Measurements from ENCODE around the gene ETV6. TPM values are rescaled to one million over a fixed set of nuclear protein-coding genes. Genes with fewer than 3 reads are reported as not detected.

The ETV6 gene
- total and polyA plus RNA-seq, 12 donors: 2.7 to 33.5 (median 15.2) TPM

DNA sequence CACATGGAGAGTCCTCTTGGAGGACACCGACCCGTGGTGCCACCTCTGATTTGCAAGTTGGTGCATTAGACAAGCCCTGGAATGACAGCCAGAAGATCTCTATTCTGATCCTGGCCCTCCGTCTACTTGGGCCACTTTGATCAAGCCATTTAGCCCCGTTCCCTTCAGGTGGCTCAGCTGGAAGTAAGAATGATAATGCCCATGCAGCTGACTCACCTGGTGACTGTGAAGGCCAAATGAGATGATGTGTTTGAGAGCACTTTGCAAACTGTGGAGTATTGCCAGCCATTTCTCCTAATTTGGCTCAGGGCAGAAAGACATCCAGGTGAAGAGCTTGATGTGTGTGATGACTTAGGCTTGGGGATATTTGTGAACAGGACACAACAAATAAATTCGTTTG, 165.9 kb downstream of the ETV6 start:
- WGBS, 2 donors: 77 to 78% methylated on average over 5 of the region's 5 CpGs
- TF ChIP-seq, protein P1, sequence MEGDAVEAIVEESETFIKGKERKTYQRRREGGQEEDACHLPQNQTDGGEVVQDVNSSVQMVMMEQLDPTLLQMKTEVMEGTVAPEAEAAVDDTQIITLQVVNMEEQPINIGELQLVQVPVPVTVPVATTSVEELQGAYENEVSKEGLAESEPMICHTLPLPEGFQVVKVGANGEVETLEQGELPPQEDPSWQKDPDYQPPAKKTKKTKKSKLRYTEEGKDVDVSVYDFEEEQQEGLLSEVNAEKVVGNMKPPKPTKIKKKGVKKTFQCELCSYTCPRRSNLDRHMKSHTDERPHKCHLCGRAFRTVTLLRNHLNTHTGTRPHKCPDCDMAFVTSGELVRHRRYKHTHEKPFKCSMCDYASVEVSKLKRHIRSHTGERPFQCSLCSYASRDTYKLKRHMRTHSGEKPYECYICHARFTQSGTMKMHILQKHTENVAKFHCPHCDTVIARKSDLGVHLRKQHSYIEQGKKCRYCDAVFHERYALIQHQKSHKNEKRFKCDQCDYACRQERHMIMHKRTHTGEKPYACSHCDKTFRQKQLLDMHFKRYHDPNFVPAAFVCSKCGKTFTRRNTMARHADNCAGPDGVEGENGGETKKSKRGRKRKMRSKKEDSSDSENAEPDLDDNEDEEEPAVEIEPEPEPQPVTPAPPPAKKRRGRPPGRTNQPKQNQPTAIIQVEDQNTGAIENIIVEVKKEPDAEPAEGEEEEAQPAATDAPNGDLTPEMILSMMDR (IDR thresholded peaks at IDR 0.05): no peak
- no peaks in the 10 kb centered on the region for H3K9me3 ChIP-seq
- peaks cover 0 to 16% (median 0%) of the 10 kb centered on the region in 9 donors for H3K36me3 ChIP-seq
- intact Hi-C loops (cut with DNase I): loop anchor here in 2 of 10 donors (5.0 to 10.0 kb wide), 4 partner anchors 49 to 199 kb away; no protein-coding TSS in a partner anchor
- no peak overlapping the region for H3K4me3 ChIP-seq
- DNase-seq (no peak), ATAC-seq (no peak)
- H3K27ac ChIP-seq: peak overlapping the region in 6 of 10 donors; percentile 16 to 91 (median 36)
- H3K27me3 ChIP-seq: no peaks in the 10 kb centered on the region
- H3K4me1 ChIP-seq: peaks cover 24 to 75% (median 50%) of the 10 kb centered on the region in 9 donors

- 97 to 98% methylated on average over 4 of the region's 4 CpGs for WGBS, 2 donors
- Histone ChIP-seq H3K4me3 (no peak overlapping the region), H3K4me1 (peaks cover 0 to 51% (median 26%) of the 10 kb centered on the region in 9 donors), H3K36me3 (peaks cover 0 to 16% (median 0%) of the 10 kb centered on the region in 9 donors), H3K27me3 (no peaks in the 10 kb centered on the region), H3K9me3 (no peaks in the 10 kb centered on the region), H3K27ac (no peak overlapping the region)
- ATAC-seq: no peak
- intact Hi-C loops (cut with DNase I): loop anchor here in 2 of 10 donors (5.0 to 10.0 kb wide), 5 partner anchors 45 to 195 kb away; no protein-coding TSS in a partner anchor
- TF ChIP-seq, protein P1 (IDR thresholded peaks at IDR 0.05): no peak
- DNase-seq: no peak
Measured at GRCh38 chr12:11819643-11820042, 170.2 kb downstream of the ETV6 start.

GRCh38 chr12:11820476-11820875, 171.0 kb downstream of the ETV6 start:
- no peaks in the 10 kb centered on the region for H3K27me3 ChIP-seq
- intact Hi-C loops (cut with DNase I): loop anchor here in 1 of 10 donors (10.0 kb wide), 1 partner anchor 64 kb away; no protein-coding TSS in a partner anchor
- TF ChIP-seq, protein P1 (IDR thresholded peaks at IDR 0.05): no peak
- DNase-seq (no peak), ATAC-seq (no peak)
- peaks cover 0 to 49% (median 25%) of the 10 kb centered on the region in 9 donors for H3K4me1 ChIP-seq
- H3K4me3 ChIP-seq: no peak overlapping the region
- peak overlapping the region in 1 of 10 donors; percentile 12 for H3K27ac ChIP-seq
- peaks cover 0 to 12% (median 0%) of the 10 kb centered on the region in 9 donors for H3K36me3 ChIP-seq
- 95 to 99% methylated on average over 3 of the region's 3 CpGs for WGBS, 2 donors
- no peaks in the 10 kb centered on the region for H3K9me3 ChIP-seq

GRCh38 chr12:11821386-11822080, 172.1 kb downstream of the ETV6 start:
- WGBS, 2 donors: 89 to 92% methylated on average over 10 of the region's 10 CpGs
- intact Hi-C loops (cut with DNase I): loop anchor here in 1 of 10 donors (10.0 kb wide), 1 partner anchor 63 kb away; no protein-coding TSS in a partner anchor
- Histone ChIP-seq H3K27ac (peak overlapping the region in 1 of 10 donors; percentile 80), H3K4me1 (peaks cover 0 to 45% (median 19%) of the 10 kb centered on the region in 9 donors), H3K4me3 (no peak overlapping the region), H3K36me3 (peaks cover 0 to 16% (median 0%) of the 10 kb centered on the region in 9 donors), H3K27me3 (no peaks in the 10 kb centered on the region), H3K9me3 (no peaks in the 10 kb centered on the region)
- no peak for DNase-seq
- TF ChIP-seq, protein P1 (IDR thresholded peaks at IDR 0.05): no peak
- ATAC-seq: no peak
